HG03378 (cell line): ENCODE measurements around the gene RAB3IP.
"Not testable (repeated sequence)": the region's sequence is repeated elsewhere in the genome, so short reads cannot be mapped to it uniquely, and the experiment has no call there.

Experiments
- ATAC-seq: cut with Tn5 transposase; IDR thresholded peaks from one replicate; pipeline ENCODE4 v1.9.1; 2021; ENCODE audit warnings: mild to moderate bottlenecking, moderate library complexity; ENCODE audit not compliant: unreplicated experiment

The RAB3IP gene

GRCh38 chr12:69834147-69834546, 95.5 kb downstream of the RAB3IP start:
- no peak for ATAC-seq

- ATAC-seq: no peak
These were observed 95.9 kb downstream of the RAB3IP start for GRCh38 chr12:69834576-69834975.

GRCh38 chr12:69835081-69835480, 96.4 kb downstream of the RAB3IP start:
- ATAC-seq: no peak

GRCh38 chr12:69836015-69836414, 97.4 kb downstream of the RAB3IP start:
- ATAC-seq: no peak

GRCh38 chr12:69837191-69837590, 98.5 kb downstream of the RAB3IP start:
- ATAC-seq: no peak

- ATAC-seq: no peak
These were observed 99.2 kb downstream of the RAB3IP start for GRCh38 chr12:69837657-69838415.

- no peak for ATAC-seq
These were observed 102.1 kb downstream of the RAB3IP start for GRCh38 chr12:69840727-69841126.

GRCh38 chr12:69843608-69844007, 104.9 kb downstream of the RAB3IP start:
- ATAC-seq: no peak

- ATAC-seq: no peak
These were observed 105.8 kb downstream of the RAB3IP start for GRCh38 chr12:69844416-69844815.

- no peak for ATAC-seq
These were observed 106.2 kb downstream of the RAB3IP start for GRCh38 chr12:69844836-69845235.

GRCh38 chr12:69846976-69847375, 108.3 kb downstream of the RAB3IP start:
- ATAC-seq: no peak

- no peak for ATAC-seq
These were observed 113.3 kb downstream of the RAB3IP start for GRCh38 chr12:69851976-69852375.

- ATAC-seq: not testable (repeated sequence)
These were observed 114.7 kb downstream of the RAB3IP start for GRCh38 chr12:69853176-69853961.

GRCh38 chr12:69866698-69867097, 128.0 kb downstream of the RAB3IP start:
- no peak for ATAC-seq

- no peak for ATAC-seq
These were observed 130.0 kb downstream of the RAB3IP start for GRCh38 chr12:69868695-69869094.

- no peak for ATAC-seq
These were observed 134.1 kb downstream of the RAB3IP start for GRCh38 chr12:69872804-69873203.
